ENCODE results near the gene CNKSR3. TPM values are rescaled to one million over a fixed set of nuclear protein-coding genes. Genes with fewer than 3 reads are reported as not detected.

Gene CNKSR3
- total and polyA plus RNA-seq, 2 of the 8 experiments (the other 6 are each of a cell fraction or from before 2014, with no cell fraction given) = 1.2 to 6.2 TPM

DNA sequence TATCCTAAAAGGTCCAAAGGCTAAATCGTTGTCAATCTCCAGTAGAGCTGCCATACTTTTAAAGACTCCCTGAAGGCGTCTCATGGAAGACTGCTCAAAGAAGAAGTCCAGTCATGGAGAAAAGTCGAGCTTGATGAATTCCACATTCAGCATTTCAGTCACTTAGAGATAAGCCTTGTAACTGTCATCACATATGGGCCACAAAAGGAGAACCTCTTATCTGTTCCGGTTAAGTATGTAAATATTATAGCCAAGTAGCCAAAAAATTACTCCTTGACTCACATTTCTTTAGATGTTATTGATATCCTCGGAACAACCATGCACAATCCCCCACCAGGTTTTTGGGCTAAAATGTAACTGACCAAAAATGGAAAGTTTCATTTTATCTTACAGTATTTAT is 9.8 kb upstream of the CNKSR3 start (continued):
- TF ChIP-seq, protein P1, sequence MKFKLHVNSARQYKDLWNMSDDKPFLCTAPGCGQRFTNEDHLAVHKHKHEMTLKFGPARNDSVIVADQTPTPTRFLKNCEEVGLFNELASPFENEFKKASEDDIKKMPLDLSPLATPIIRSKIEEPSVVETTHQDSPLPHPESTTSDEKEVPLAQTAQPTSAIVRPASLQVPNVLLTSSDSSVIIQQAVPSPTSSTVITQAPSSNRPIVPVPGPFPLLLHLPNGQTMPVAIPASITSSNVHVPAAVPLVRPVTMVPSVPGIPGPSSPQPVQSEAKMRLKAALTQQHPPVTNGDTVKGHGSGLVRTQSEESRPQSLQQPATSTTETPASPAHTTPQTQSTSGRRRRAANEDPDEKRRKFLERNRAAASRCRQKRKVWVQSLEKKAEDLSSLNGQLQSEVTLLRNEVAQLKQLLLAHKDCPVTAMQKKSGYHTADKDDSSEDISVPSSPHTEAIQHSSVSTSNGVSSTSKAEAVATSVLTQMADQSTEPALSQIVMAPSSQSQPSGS (IDR thresholded peaks at IDR 0.05; ENCODE audit: low read length) = no peak
- TF ChIP-seq POLR2AphosphoS5 (IDR thresholded peaks at IDR 0.05; ENCODE audit: low read depth, low read length) = no peak
- TF ChIP-seq SP4 (IDR thresholded peaks at IDR 0.05; ENCODE audit: low read length) = no peak
- no peak for TF ChIP-seq ASH2L (IDR thresholded peaks at IDR 0.05; ENCODE audit: low read length)
- TF ChIP-seq RNF2 (IDR thresholded peaks at IDR 0.05; ENCODE audit: borderline replicate concordance, low read depth, low read length, missing control alignments, poor library complexity, severe bottlenecking) = no peak
- TF ChIP-seq SUZ12 (IDR thresholded peaks at IDR 0.05; ENCODE audit: low read length) = no peak
- no peak for TF ChIP-seq RAD21 (IDR thresholded peaks at IDR 0.05 in 1 of 2, conservative IDR thresholded peaks at IDR 0.05 in 1 of 2; ENCODE audit: low read depth in 2 of 2, low read length in 2 of 2)
- no peak for TF ChIP-seq PHF8 (conservative IDR thresholded peaks at IDR 0.05; ENCODE audit: low read depth, low read length)
